K562 (cell line): Measurements from ENCODE around the gene SMAD4. TPM values are rescaled to one million over a fixed set of nuclear protein-coding genes. Genes with fewer than 3 reads are reported as not detected.

Experiments
- ATAC-seq: fragments of 200-7000 bp; cut with Tn5 transposase; 3 replicates; pipeline ENCODE4 v1.9.1; 2020; ENCODE audit warnings: moderate library complexity
- BruUV-seq: library from RNA; stranded (reverse); fragments of 400-500 nt; replicated peaks from 2 replicates; lab custom pipeline; 2021; lab: Mats Ljungman, UMichigan
- CTCF ChIA-PET: fragments of 300-600 bp; formaldehyde crosslinking; extraction: SDS; loops from one replicate; lab custom pipeline; 2021; ENCODE audit warnings: low intra/inter-chr PET ratio; lab: Yijun Ruan, JAX
- POLR2A ChIA-PET: fragments of 300-600, 350-650 bp; sonication (Branson Sonifier 250); formaldehyde crosslinking; extraction: SDS; loops from one replicate; lab custom pipeline; 2021; ENCODE audit warnings: antibody characterized with exemption, inconsistent platforms; lab: Yijun Ruan, JAX
- DNase-seq, 4 experiments: peaks; one replicate each; pipeline versions ENCODE4 v3.0.0 to v3.0.0-alpha.2; 2011 to 2018; ENCODE audit warnings: low spot score in 3 of 4, mixed read lengths in 3 of 4; ENCODE audit errors: extremely low read depth in 1 of 4
- FAIRE-seq: peaks from 2 replicates; lab custom pipeline; 2011; peaks lifted over from hg19 to GRCh38; lab: Jason Lieb, UNC
- H2AFZ ChIP-seq: 2 replicates; pipeline ENCODE4 v1.6.0; 2011; ENCODE audit warnings: low read depth, low read length, control low read depth, inconsistent platforms
- H3K27ac ChIP-seq: fragments of 200-600 bp; 3 replicates; pipeline ENCODE4 v1.8.0; 2011; ENCODE audit warnings: low read depth, mild to moderate bottlenecking, control low read depth, inconsistent platforms, low read length, moderate library complexity, mixed read lengths; ENCODE audit errors: extremely low read depth
- H3K27me3 ChIP-seq, 2 experiments: fragments of 300-600 bp in 1 of 2; 2 replicates in 1 of 2; 3 replicates in 1 of 2; pipeline versions ENCODE4 v1.6.0 to v1.8.0; 2011; ENCODE audit warnings: inconsistent platforms in 2 of 2, low read length in 2 of 2, mild to moderate bottlenecking in 1 of 2, mixed read lengths in 1 of 2, moderate library complexity in 1 of 2; ENCODE audit not compliant: control insufficient read depth in 2 of 2, insufficient read depth in 2 of 2
- H3K36me3 ChIP-seq: fragments of 300-600 bp; 3 replicates; pipeline ENCODE4 v1.8.0; 2011; ENCODE audit warnings: mild to moderate bottlenecking, low read length, inconsistent platforms; ENCODE audit not compliant: control insufficient read depth, insufficient read depth
- H3K4me1 ChIP-seq, 2 experiments: fragments of 200-600 bp in 1 of 2; replicated peaks in 1 of 2; 2 replicates in 1 of 2; 3 replicates in 1 of 2; pipeline versions ENCODE4 v1.5.1 to v1.8.0; 2011; ENCODE audit warnings: inconsistent platforms in 2 of 2, low read length in 2 of 2, mild to moderate bottlenecking in 1 of 2, mixed read lengths in 1 of 2, moderate library complexity in 1 of 2; ENCODE audit not compliant: control insufficient read depth in 2 of 2, insufficient read depth in 2 of 2
- H3K4me2 ChIP-seq: 2 replicates; pipeline ENCODE4 v1.6.1; 2011; ENCODE audit warnings: low read length, control low read depth, inconsistent platforms, mixed read lengths; ENCODE audit not compliant: insufficient read depth
- H3K4me3 ChIP-seq: fragments of 200-600 bp; sonication (generic), shearing (Covaris generic); 2 replicates; pipeline ENCODE4 v1.5.1; 2016; ENCODE audit warnings: control low read depth, inconsistent platforms
- H3K79me2 ChIP-seq: fragments of 200-600 bp; 3 replicates; pipeline ENCODE4 v1.8.0; 2011; ENCODE audit warnings: low read length, inconsistent platforms; ENCODE audit not compliant: control insufficient read depth, insufficient read depth
- H3K9ac ChIP-seq, 2 experiments: 2 replicates each; pipeline versions ENCODE4 v1.6.0 to v1.6.1; 2011; ENCODE audit warnings: low read depth in 2 of 2, low read length in 2 of 2, control low read depth in 1 of 2, inconsistent platforms in 1 of 2, mild to moderate bottlenecking in 1 of 2, mixed read lengths in 1 of 2; ENCODE audit not compliant: insufficient read depth in 1 of 2
- H3K9me1 ChIP-seq: one replicate; pipeline ENCODE4 v1.6.0; 2011; ENCODE audit warnings: inconsistent platforms, mild to moderate bottlenecking, low read length, moderate library complexity; ENCODE audit not compliant: control insufficient read depth, insufficient read depth
- H3K9me3 ChIP-seq: replicated peaks from 2 replicates; pipeline ENCODE4 v1.5.1; 2011; ENCODE audit warnings: low read depth, low read length, inconsistent platforms; ENCODE audit not compliant: control insufficient read depth, insufficient read depth
- H4K20me1 ChIP-seq: replicated peaks from 2 replicates; pipeline ENCODE4 v1.6.1; 2011; ENCODE audit warnings: low read length, inconsistent platforms, mixed read lengths; ENCODE audit not compliant: control insufficient read depth, insufficient read depth
- CBFA2T3 ChIP-seq: fragments of 450-650 bp; IDR thresholded peaks from 2 replicates; pipeline ENCODE4 v1.6.1; 2017
- KDM1A ChIP-seq, 2 experiments: fragments of 450-650 bp; IDR thresholded peaks; 2 replicates each; pipeline ENCODE4 v1.6.1; 2016; ENCODE audit warnings: mild to moderate bottlenecking in 2 of 2
- RCOR1 ChIP-seq, 2 experiments: IDR thresholded peaks; 2 replicates each; pipeline ENCODE4 v1.6.1; 2012; ENCODE audit warnings: low read depth in 2 of 2, low read length in 2 of 2, borderline replicate concordance in 1 of 2, improper control_type of control experiment in 1 of 2
- THAP7 ChIP-seq: fragments of 250-450 bp; sonication (Bioruptor Pico); IDR thresholded peaks from 2 replicates; pipeline ENCODE4 v1.5.0; 2021
- WGBS: fragments of 100-300 bp; shearing (Covaris generic); methylation state at CpG from one replicate; pipeline ENCODE4 v1.1.6; 2016; ENCODE audit warnings: low coverage, mixed read lengths; ENCODE audit not compliant: insufficient coverage; ENCODE audit errors: missing lambda C conversion rate; 5-methylcytosine and 5-hydroxymethylcytosine counted together
- in situ Hi-C: fragments of 300-500 bp; cut with MboI; formaldehyde crosslinking; loops from 4 replicates; pipeline ENCODE4 v1.15.0; 2018; ENCODE audit warnings: inconsistent platforms, mixed read lengths
- intact Hi-C: fragments of 100-400 bp; cut with micrococcal nuclease; formaldehyde crosslinking; loops from 2 replicates; pipeline ENCODE4 v1.14.2; 2022
- polyA plus RNA-seq, 8 experiments: library from polyadenylated mRNA; depleted of rRNA in 4 of 8; stranded (reverse) in 5 of 8; unstranded in 3 of 8; fragments of >200 nt; fragmentation: Nextera tagmentation in 2 of 8; fragmentation: Illumina TruSeq in 1 of 8; extraction: Ambion mirVana in 2 of 8; extraction: Trizol in 1 of 8; gene quantifications; 2 replicates each; pipeline versions ENCODE4 v1.2.1 to v1.2.3, GENCODE V29; 2011 to 2014; ENCODE audit warnings: inconsistent platforms in 1 of 8, missing spikeins in 1 of 8
- total RNA-seq, 7 experiments: library from RNA; depleted of rRNA in 6 of 7; stranded (reverse); fragments of >200 nt in 6 of 7; fragmentation: Illumina TruSeq in 2 of 7; extraction: Trizol in 2 of 7; gene quantifications; 2 replicates each; pipeline versions ENCODE4 v1.2.1 to v1.2.3, GENCODE V29; 2011 to 2021; ENCODE audit warnings: low replicate concordance in 1 of 7

SMAD4 gene
- total and polyA plus RNA-seq, 9 of the 15 experiments (the other 6 are each of a cell fraction or from before 2014, with no cell fraction given), result 5.7 to 55.0 (median 39.4) TPM

GRCh38 chr18:51025512-51025911 lies 4.5 kb upstream of the SMAD4 start:
- Histone ChIP-seq H3K4me3 (no peak overlapping the region), H2AFZ (no peak overlapping the region), H3K27me3 (no peaks in the 10 kb centered on the region), H3K79me2 (peaks cover 21% of the 10 kb centered on the region), H3K4me1 (peaks cover 7 to 25% of the 10 kb centered on the region in 2 experiments; a peak in 4 of 5 replicates), H3K4me2 (no peak overlapping the region), H3K27ac (no peak overlapping the region), H3K36me3 (no peaks in the 10 kb centered on the region; the same call in 2 of the 3 replicates), H3K9me3 (no peaks in the 10 kb centered on the region), H4K20me1 (no peaks in the 10 kb centered on the region), H3K9me1 (no peaks in the 10 kb centered on the region), H3K9ac (no peak overlapping the region)
- ATAC-seq (no peak), DNase-seq (no peak), FAIRE-seq (no peak)
- BruUV-seq, result no TSS peak
- 54% methylated on average over 2 of the region's 2 CpGs for WGBS
- CTCF ChIA-PET, result no interaction called here
- intact Hi-C loops, result no loop called here
- POLR2A ChIA-PET, result no interaction called here
- TF ChIP-seq KDM1A (IDR thresholded peaks at IDR 0.05) (peak; percentile 72 to 75; a peak in 3 of 4 replicates), CBFA2T3 (peak; percentile 7; the same call in 1 of the 2 replicates), RCOR1 (IDR thresholded peaks at IDR 0.05; ENCODE audit: borderline replicate concordance in 1 of 2, low read depth in 2 of 2, low read length in 2 of 2) (peak in 1 of 2 experiments; percentile 58; a peak in 1 of 4 replicates), THAP7 (CRISPR knock-in tag) (no peak)
- in situ Hi-C loops, result no loop called here
